ENCODE results near the gene RMDN3. TPM values are rescaled to one million over a fixed set of nuclear protein-coding genes. Genes with fewer than 3 reads are reported as not detected.

The RMDN3 gene
- total and polyA plus RNA-seq, 2 of the 13 experiments (the other 11 are each of a cell fraction or from before 2014, with no cell fraction given), result 16.8 to 19.5 TPM

- TF ChIP-seq, protein P1, sequence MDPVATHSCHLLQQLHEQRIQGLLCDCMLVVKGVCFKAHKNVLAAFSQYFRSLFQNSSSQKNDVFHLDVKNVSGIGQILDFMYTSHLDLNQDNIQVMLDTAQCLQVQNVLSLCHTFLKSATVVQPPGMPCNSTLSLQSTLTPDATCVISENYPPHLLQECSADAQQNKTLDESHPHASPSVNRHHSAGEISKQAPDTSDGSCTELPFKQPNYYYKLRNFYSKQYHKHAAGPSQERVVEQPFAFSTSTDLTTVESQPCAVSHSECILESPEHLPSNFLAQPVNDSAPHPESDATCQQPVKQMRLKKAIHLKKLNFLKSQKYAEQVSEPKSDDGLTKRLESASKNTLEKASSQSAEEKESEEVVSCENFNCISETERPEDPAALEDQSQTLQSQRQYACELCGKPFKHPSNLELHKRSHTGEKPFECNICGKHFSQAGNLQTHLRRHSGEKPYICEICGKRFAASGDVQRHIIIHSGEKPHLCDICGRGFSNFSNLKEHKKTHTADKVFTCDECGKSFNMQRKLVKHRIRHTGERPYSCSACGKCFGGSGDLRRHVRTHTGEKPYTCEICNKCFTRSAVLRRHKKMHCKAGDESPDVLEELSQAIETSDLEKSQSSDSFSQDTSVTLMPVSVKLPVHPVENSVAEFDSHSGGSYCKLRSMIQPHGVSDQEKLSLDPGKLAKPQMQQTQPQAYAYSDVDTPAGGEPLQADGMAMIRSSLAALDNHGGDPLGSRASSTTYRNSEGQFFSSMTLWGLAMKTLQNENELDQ (CRISPR knock-in tag; IDR thresholded peaks at IDR 0.05; ENCODE audit: borderline replicate concordance), result peak; percentile 17; the same call in 1 of the 2 replicates
- TF ChIP-seq EED (CRISPR knock-in tag; IDR thresholded peaks at IDR 0.05) (no peak; the same call in 1 of the 2 replicates), FOXP1 (IDR thresholded peaks at IDR 0.05) (no peak), FOXP1 (CRISPR knock-in tag; IDR thresholded peaks at IDR 0.05) (no peak), ZBTB7B (CRISPR knock-in tag; IDR thresholded peaks at IDR 0.05) (peak; percentile 85; the same call in 1 of the 2 replicates), E2F5 (CRISPR knock-in tag; conservative IDR thresholded peaks at IDR 0.05) (peak; percentile 20; the same call in 1 of the 2 replicates), ZFX (CRISPR knock-in tag; IDR thresholded peaks at IDR 0.05; ENCODE audit: low read depth) (peak; percentile 89), SCMH1 (CRISPR knock-in tag; IDR thresholded peaks at IDR 0.05; ENCODE audit: borderline replicate concordance) (no peak), FUBP1 (CRISPR knock-in tag; IDR thresholded peaks at IDR 0.05; ENCODE audit: borderline replicate concordance) (no peak), HNRNPUL1 (IDR thresholded peaks at IDR 0.05; ENCODE audit: low read depth, low read length) (no peak; the same call in none of the 2 replicates), SYNCRIP (IDR thresholded peaks at IDR 0.05; ENCODE audit: insufficient read depth, low read depth, low read length) (no peak), ZNF101 (CRISPR knock-in tag; IDR thresholded peaks at IDR 0.05; ENCODE audit: borderline replicate concordance, low read depth) (no peak), FOXK2 (IDR thresholded peaks at IDR 0.05) (no peak), TERF1 (CRISPR knock-in tag; IDR thresholded peaks at IDR 0.05) (0 out of 2 replicates have a peak, but pooled peaks have one; percentile 45), FOSL2 (CRISPR knock-in tag; IDR thresholded peaks at IDR 0.05) (no peak)
- TF ChIP-seq, protein P2, sequence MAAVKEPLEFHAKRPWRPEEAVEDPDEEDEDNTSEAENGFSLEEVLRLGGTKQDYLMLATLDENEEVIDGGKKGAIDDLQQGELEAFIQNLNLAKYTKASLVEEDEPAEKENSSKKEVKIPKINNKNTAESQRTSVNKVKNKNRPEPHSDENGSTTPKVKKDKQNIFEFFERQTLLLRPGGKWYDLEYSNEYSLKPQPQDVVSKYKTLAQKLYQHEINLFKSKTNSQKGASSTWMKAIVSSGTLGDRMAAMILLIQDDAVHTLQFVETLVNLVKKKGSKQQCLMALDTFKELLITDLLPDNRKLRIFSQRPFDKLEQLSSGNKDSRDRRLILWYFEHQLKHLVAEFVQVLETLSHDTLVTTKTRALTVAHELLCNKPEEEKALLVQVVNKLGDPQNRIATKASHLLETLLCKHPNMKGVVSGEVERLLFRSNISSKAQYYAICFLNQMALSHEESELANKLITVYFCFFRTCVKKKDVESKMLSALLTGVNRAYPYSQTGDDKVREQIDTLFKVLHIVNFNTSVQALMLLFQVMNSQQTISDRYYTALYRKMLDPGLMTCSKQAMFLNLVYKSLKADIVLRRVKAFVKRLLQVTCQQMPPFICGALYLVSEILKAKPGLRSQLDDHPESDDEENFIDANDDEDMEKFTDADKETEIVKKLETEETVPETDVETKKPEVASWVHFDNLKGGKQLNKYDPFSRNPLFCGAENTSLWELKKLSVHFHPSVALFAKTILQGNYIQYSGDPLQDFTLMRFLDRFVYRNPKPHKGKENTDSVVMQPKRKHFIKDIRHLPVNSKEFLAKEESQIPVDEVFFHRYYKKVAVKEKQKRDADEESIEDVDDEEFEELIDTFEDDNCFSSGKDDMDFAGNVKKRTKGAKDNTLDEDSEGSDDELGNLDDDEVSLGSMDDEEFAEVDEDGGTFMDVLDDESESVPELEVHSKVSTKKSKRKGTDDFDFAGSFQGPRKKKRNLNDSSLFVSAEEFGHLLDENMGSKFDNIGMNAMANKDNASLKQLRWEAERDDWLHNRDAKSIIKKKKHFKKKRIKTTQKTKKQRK (IDR thresholded peaks at IDR 0.05; ENCODE audit: low read length), result no peak
- TF ChIP-seq, protein P3, sequence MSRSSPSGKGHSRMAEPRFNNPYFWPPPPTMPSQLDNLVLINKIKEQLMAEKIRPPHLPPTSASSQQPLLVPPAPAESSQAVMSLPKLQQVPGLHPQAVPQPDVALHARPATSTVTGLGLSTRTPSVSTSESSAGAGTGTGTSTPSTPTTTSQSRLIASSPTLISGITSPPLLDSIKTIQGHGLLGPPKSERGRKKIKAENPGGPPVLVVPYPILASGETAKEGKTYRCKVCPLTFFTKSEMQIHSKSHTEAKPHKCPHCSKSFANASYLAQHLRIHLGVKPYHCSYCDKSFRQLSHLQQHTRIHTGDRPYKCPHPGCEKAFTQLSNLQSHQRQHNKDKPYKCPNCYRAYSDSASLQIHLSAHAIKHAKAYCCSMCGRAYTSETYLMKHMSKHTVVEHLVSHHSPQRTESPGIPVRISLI (CRISPR knock-in tag; IDR thresholded peaks at IDR 0.05; ENCODE audit: borderline replicate concordance), result peak; percentile 61; the same call in 1 of the 2 replicates
These were observed 9.0 kb upstream of the RMDN3 start, which contains the start of gene GCHFR (continued) for GRCh38 chr15:40763801-40764628.

Data from HepG2 (cell line).